Upper lobe of left lung (tissue), 6 donors: ENCODE measurements around the gene PSMB7. TPM values are rescaled to one million over a fixed set of nuclear protein-coding genes. Genes with fewer than 3 reads are reported as not detected.
A peak's percentile ranks its signal among the peaks of the same experiment; 100 is the strongest.

Experiments used
- ATAC-seq, 2 donors: fragments of 200-7000 bp; cut with Tn5 transposase; one replicate each; pipeline ENCODE4 v1.9.1; 2022; ENCODE audit warnings: mild to moderate bottlenecking in 2 of 2, moderate library complexity in 2 of 2; ENCODE audit not compliant: low FRiP score in 2 of 2
- DNase-seq, 2 donors: peaks; one replicate each; pipeline ENCODE4 v3.0.0-alpha.2; 2019 to 2020
- H3K27ac ChIP-seq, 4 donors: fragments of 200-600 bp; sonication (generic); one replicate each; pipeline ENCODE4 v1.5.1; 2016 to 2019
- H3K27me3 ChIP-seq, 4 donors: fragments of 200-600 bp; sonication (generic); one replicate each; pipeline ENCODE4 v1.5.1; 2017 to 2019
- H3K36me3 ChIP-seq, 4 donors: fragments of 200-600 bp; sonication (generic); one replicate each; pipeline ENCODE4 v1.5.1; 2016 to 2019
- H3K4me1 ChIP-seq, 4 donors: fragments of 200-600 bp; sonication (generic); one replicate each; pipeline ENCODE4 v1.5.1; 2018 to 2019
- H3K4me3 ChIP-seq, 4 donors: fragments of 200-600 bp; sonication (generic); one replicate each; pipeline ENCODE4 v1.5.1; 2017 to 2019; ENCODE audit warnings: mild to moderate bottlenecking in 2 of 4, moderate library complexity in 1 of 4
- H3K9me3 ChIP-seq, 4 donors: fragments of 200-600 bp; sonication (generic); one replicate each; pipeline ENCODE4 v1.5.1; 2018 to 2019
- EP300 ChIP-seq, 4 donors: sonication (generic); formaldehyde crosslinking; IDR thresholded peaks; one replicate each; pipeline ENCODE4 v1.5.1; 2017; ENCODE audit warnings: antibody characterized with exemption in 4 of 4, control low read depth in 2 of 4
- POLR2A ChIP-seq, 4 donors: fragments of 450-650 bp; IDR thresholded peaks; one replicate each; pipeline ENCODE4 v1.5.1; 2016 to 2017; ENCODE audit warnings: antibody characterized with exemption in 4 of 4, mild to moderate bottlenecking in 2 of 4
- POLR2AphosphoS5 ChIP-seq, 2 donors: sonication (generic); formaldehyde crosslinking; IDR thresholded peaks; one replicate each; pipeline ENCODE4 v1.5.1; 2017; ENCODE audit warnings: antibody characterized with exemption in 2 of 2
- WGBS, 2 donors: methylation state at CpG; one replicate each; pipeline ENCODE4 v1.1.5; 2017 to 2018; 5-methylcytosine and 5-hydroxymethylcytosine counted together
- total RNA-seq, 6 donors: library from RNA; depleted of rRNA in 4 of 6; stranded (reverse); fragments of >200 nt in 4 of 6; gene quantifications; one replicate each; pipeline versions ENCODE4 v1.1.0 to v1.2.1, GENCODE V29; 2016 to 2021
- TF ChIP-seq, protein P1 (sequence below), 6 experiments: fragments of 450-650 bp in 4 of 6; fragments of 200-600 bp in 2 of 6; sonication (generic) in 2 of 6; IDR thresholded peaks; one replicate each; pipeline ENCODE4 v1.5.1; 2016 to 2019; ENCODE audit warnings: antibody characterized with exemption in 6 of 6
- donor health status: DM: no; HTN: no; CAD: no; lungs with moderate emphysema.
- donor health status: DM: no; HTN: yes; CAD: no; lungs with severe emphysema.

The PSMB7 gene
- total RNA-seq, 6 donors from 2014 or later, result 17.8 to 112 (median 87.1) TPM

DNA sequence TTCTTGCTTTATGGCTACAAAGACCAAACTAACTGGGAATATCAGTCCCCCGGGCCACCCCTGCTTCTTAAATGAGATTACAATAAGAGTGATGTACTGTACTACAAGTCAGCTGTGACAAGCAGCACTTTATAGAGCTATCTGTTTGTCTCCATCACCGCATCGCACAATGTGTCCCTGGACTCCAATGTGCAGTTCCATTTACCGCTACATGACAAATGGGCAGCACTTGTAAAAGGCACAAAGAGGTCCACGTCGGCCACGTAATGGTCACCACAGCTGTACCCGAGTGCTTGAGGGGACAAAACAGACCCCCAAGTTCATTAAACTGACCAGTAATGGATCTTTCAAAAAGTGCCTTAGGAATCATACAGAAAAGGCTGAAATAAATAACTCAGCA, 54.1 kb downstream of the PSMB7 start:
- no peaks in the 10 kb centered on the region for H3K27me3 ChIP-seq
- no peak for ATAC-seq
- no peak for DNase-seq

DNA sequence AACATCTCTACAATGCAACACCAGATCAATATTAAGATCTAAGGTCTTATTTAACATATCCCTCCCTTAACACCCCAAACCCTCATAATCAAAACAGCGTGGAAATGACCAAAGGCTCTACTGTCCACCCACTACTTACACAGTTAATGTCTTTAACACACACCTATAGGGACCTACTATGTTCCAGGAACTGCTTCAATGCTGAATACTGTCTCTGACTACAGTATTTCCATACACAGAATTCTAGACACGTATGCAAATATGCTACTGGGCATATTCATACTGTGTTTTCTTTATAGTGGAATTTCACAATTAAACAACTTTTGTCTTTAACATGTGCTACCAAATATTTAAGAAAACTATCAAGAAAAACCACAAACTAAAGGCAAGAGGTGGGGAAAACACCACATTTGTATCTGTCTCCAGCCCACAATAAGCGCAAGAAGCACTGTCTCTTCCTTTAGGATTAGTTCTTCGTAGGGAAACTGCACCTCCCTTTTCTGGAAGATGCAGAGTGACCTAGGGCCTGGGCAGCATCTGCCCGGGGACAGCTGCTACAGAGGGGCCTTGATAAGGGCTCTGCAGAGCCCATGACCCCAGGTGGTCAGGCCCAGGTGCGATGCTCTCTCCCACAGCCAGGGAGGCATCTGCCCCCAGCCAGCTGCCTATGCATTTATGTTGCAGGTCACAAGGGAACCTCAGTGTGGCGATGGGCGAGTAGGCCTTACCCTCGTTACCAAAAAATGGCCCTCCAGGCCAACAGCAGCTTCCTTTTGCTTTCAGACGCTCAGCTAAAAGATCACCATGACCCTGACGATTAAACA, 55.2 kb downstream of the PSMB7 start:
- H3K27ac ChIP-seq, result no peak overlapping the region
- H3K4me3 ChIP-seq, result no peak overlapping the region
- no peak for DNase-seq
- H3K4me1 ChIP-seq, result no peaks in the 10 kb centered on the region
- no peaks in the 10 kb centered on the region for H3K27me3 ChIP-seq
- TF ChIP-seq POLR2A (IDR thresholded peaks at IDR 0.05) (no peak), EP300 (IDR thresholded peaks at IDR 0.05) (no peak), POLR2AphosphoS5 (IDR thresholded peaks at IDR 0.05) (no peak)
- TF ChIP-seq, protein P1, sequence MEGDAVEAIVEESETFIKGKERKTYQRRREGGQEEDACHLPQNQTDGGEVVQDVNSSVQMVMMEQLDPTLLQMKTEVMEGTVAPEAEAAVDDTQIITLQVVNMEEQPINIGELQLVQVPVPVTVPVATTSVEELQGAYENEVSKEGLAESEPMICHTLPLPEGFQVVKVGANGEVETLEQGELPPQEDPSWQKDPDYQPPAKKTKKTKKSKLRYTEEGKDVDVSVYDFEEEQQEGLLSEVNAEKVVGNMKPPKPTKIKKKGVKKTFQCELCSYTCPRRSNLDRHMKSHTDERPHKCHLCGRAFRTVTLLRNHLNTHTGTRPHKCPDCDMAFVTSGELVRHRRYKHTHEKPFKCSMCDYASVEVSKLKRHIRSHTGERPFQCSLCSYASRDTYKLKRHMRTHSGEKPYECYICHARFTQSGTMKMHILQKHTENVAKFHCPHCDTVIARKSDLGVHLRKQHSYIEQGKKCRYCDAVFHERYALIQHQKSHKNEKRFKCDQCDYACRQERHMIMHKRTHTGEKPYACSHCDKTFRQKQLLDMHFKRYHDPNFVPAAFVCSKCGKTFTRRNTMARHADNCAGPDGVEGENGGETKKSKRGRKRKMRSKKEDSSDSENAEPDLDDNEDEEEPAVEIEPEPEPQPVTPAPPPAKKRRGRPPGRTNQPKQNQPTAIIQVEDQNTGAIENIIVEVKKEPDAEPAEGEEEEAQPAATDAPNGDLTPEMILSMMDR (IDR thresholded peaks at IDR 0.05), result no peak
- H3K36me3 ChIP-seq, result peaks cover 0 to 24% (median 11%) of the 10 kb centered on the region in 4 donors
- no peaks in the 10 kb centered on the region for H3K9me3 ChIP-seq
- 87 to 93% methylated on average over 8 to 11 of the region's 11 CpGs for WGBS, 2 donors
- no peak for ATAC-seq

More for the DNA sequence above, 54.1 kb downstream of the PSMB7 start:
- TF ChIP-seq EP300 (IDR thresholded peaks at IDR 0.05), result no peak
- H3K36me3 ChIP-seq, result peaks cover 0 to 13% (median 3%) of the 10 kb centered on the region in 4 donors
- 93 to 95% methylated on average over 8 of the region's 8 CpGs for WGBS, 2 donors
- H3K27ac ChIP-seq, result no peak overlapping the region
- H3K4me1 ChIP-seq, result no peaks in the 10 kb centered on the region
- no peak overlapping the region for H3K4me3 ChIP-seq
- H3K9me3 ChIP-seq, result no peaks in the 10 kb centered on the region

- WGBS, 2 donors, result 97 to 100% methylated on average over 4 to 6 of the region's 6 CpGs
- H3K4me1 ChIP-seq, result no peaks in the 10 kb centered on the region
- H3K36me3 ChIP-seq, result peaks cover 0 to 30% (median 16%) of the 10 kb centered on the region in 4 donors
Measured at GRCh38 chr9:124359426-124359825, 55.8 kb downstream of the PSMB7 start.

GRCh38 chr9:124358631-124359030, 56.6 kb downstream of the PSMB7 start:
- ATAC-seq, result no peak
- H3K9me3 ChIP-seq, result no peaks in the 10 kb centered on the region

More at GRCh38 chr9:124359426-124359825, 55.8 kb downstream of the PSMB7 start:
- no peak overlapping the region for H3K4me3 ChIP-seq
- DNase-seq (no peak), ATAC-seq (no peak)
- H3K9me3 ChIP-seq, result no peaks in the 10 kb centered on the region
- H3K27ac ChIP-seq, result no peak overlapping the region
- no peaks in the 10 kb centered on the region for H3K27me3 ChIP-seq
- no peak for TF ChIP-seq POLR2A (IDR thresholded peaks at IDR 0.05)
- TF ChIP-seq POLR2AphosphoS5 (IDR thresholded peaks at IDR 0.05), result no peak
- TF ChIP-seq EP300 (IDR thresholded peaks at IDR 0.05), result no peak
- TF ChIP-seq, protein P1 (IDR thresholded peaks at IDR 0.05), result no peak

DNA sequence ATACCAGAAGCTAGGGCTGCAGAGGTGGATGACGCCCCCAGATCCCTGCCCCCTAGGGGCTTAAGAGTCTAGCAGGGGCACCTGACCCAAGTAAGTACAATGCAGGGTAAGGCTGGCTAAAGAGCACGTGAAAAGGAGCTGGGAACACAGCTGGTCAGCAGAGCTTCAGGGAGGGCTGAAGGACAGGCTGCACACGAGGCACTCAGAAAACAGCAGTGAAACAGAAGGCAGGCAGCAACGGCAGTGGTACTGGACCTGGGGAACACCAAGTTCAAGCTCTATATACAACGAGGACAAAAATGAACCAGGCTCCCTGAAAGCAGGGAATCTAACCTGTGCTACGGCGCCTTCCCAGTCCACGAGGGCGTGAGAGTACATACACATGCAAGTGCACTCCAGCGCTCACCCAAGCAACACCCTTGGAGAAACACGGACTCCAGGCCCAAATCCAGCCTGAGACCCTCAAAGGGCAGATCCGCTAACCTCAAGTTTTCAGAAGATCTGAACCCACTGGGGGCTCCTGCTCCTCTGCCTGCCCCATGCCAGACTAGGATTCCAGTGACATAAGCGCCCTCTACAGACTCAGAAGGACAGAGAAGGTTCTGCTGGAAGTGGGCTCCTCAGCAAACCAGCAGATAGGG, 57.4 kb downstream of the PSMB7 start:
- no peaks in the 10 kb centered on the region for H3K9me3 ChIP-seq
- H3K4me1 ChIP-seq, result no peaks in the 10 kb centered on the region
- H3K4me3 ChIP-seq, result no peak overlapping the region
- H3K27me3 ChIP-seq, result no peaks in the 10 kb centered on the region
- DNase-seq (peak in 1 of 2 donors; percentile 17), ATAC-seq (no peak)
- no peak for TF ChIP-seq POLR2A (IDR thresholded peaks at IDR 0.05)
- TF ChIP-seq, protein P1 (IDR thresholded peaks at IDR 0.05), result no peak
- no peak for TF ChIP-seq EP300 (IDR thresholded peaks at IDR 0.05)
- no peak for TF ChIP-seq POLR2AphosphoS5 (IDR thresholded peaks at IDR 0.05)
- H3K27ac ChIP-seq, result no peak overlapping the region
- 78 to 92% methylated on average over 11 to 13 of the region's 13 CpGs for WGBS, 2 donors
- peaks cover 0 to 46% (median 27%) of the 10 kb centered on the region in 4 donors for H3K36me3 ChIP-seq

More at GRCh38 chr9:124358631-124359030, 56.6 kb downstream of the PSMB7 start:
- H3K4me1 ChIP-seq, result no peaks in the 10 kb centered on the region
- H3K36me3 ChIP-seq, result peaks cover 0 to 38% (median 20%) of the 10 kb centered on the region in 4 donors
- TF ChIP-seq POLR2AphosphoS5 (IDR thresholded peaks at IDR 0.05) (no peak), EP300 (IDR thresholded peaks at IDR 0.05) (no peak), POLR2A (IDR thresholded peaks at IDR 0.05) (no peak)
- TF ChIP-seq, protein P1 (IDR thresholded peaks at IDR 0.05), result no peak
- WGBS, 2 donors, result 93 to 96% methylated on average over 13 of the region's 13 CpGs
- no peak overlapping the region for H3K4me3 ChIP-seq
- DNase-seq, result no peak
- no peaks in the 10 kb centered on the region for H3K27me3 ChIP-seq
- no peak overlapping the region for H3K27ac ChIP-seq
